ENCODE data around the gene PGAP6. TPM values are rescaled to one million over a fixed set of nuclear protein-coding genes. Genes with fewer than 3 reads are reported as not detected.
"Not testable (repeated sequence)": the region's sequence is repeated elsewhere in the genome, so short reads cannot be mapped to it uniquely, and the experiment has no call there.

The PGAP6 gene
- total RNA-seq, 1 donor from 2014 or later, result 55.8 TPM

DNA sequence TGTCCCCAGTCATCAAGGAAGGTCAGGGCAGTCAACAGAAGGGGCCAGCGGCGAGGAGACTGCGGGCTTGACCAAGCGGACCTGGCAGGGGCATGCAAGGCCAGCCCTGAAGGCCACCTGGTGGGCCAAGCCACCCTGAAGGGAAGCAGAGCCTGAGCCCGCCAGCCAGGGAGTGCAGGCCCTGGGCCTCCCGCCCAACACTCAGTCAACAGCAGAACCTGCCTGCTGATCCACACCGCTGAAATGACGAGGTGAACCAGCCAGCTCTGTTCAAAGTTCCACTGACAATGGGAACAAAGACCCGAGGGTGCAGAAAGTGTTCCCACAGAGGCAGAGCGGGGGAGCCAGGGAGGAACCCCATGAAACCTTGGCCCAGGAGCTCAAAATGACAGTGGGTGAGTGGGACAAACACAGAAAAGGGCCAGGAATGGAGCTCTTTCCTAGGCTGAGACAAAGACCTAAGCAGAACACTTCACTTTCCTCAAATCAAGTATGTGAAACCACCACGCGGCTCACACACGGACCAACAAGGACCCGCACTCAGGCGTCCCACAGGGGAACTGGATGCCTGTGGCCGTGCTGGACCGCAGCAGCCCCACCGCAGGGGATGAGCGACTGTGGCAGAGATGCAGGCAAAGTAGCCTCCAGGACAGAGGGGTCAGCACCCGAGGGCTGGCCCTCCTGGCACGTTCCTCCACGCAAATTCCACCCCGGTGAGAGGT lies 41.2 kb downstream of the PGAP6 start:
- ATAC-seq (no peak), DNase-seq (no peak)
- TF ChIP-seq CTCF (IDR thresholded peaks at IDR 0.05), result no peak

GRCh38 chr16:339680-340079 lies 42.1 kb downstream of the PGAP6 start:
- H3K36me3 ChIP-seq, result peaks cover 8% of the 10 kb centered on the region
- no peak overlapping the region for H3K4me3 ChIP-seq
- no peaks in the 10 kb centered on the region for H3K9me3 ChIP-seq
- no peak overlapping the region for H3K27ac ChIP-seq
- H3K27me3 ChIP-seq (ENCODE audit: low read depth), result no peaks in the 10 kb centered on the region
- H3K4me1 ChIP-seq, result peaks cover 36% of the 10 kb centered on the region
- no peak for TF ChIP-seq CTCF (IDR thresholded peaks at IDR 0.05)
- intact Hi-C loops (cut with DNase I), result no loop called here
- DNase-seq (no peak), ATAC-seq (peak; percentile 47 to 54)

More for the DNA sequence above, 41.2 kb downstream of the PGAP6 start:
- no peak overlapping the region for H3K4me3 ChIP-seq
- H3K9me3 ChIP-seq, result no peaks in the 10 kb centered on the region
- H3K36me3 ChIP-seq, result peaks cover 17% of the 10 kb centered on the region
- H3K4me1 ChIP-seq, result peaks cover 36% of the 10 kb centered on the region
- intact Hi-C loops (cut with DNase I), result no loop called here
- H3K27me3 ChIP-seq (ENCODE audit: low read depth), result no peaks in the 10 kb centered on the region
- no peak overlapping the region for H3K27ac ChIP-seq

- Histone ChIP-seq H3K27me3 (ENCODE audit: low read depth) (no peaks in the 10 kb centered on the region), H3K36me3 (peaks cover 8% of the 10 kb centered on the region), H3K27ac (no peak overlapping the region), H3K4me1 (peaks cover 36% of the 10 kb centered on the region), H3K4me3 (no peak overlapping the region), H3K9me3 (no peaks in the 10 kb centered on the region)
- peak; percentile 26 to 55 for ATAC-seq
- no peak for TF ChIP-seq CTCF (IDR thresholded peaks at IDR 0.05)
- intact Hi-C loops (cut with DNase I), result no loop called here
- no peak for DNase-seq
Observed at GRCh38 chr16:337975-338575, 43.7 kb downstream of the PGAP6 start.

GRCh38 chr16:337437-337836 lies 44.3 kb downstream of the PGAP6 start:
- no peak for ATAC-seq

DNA sequence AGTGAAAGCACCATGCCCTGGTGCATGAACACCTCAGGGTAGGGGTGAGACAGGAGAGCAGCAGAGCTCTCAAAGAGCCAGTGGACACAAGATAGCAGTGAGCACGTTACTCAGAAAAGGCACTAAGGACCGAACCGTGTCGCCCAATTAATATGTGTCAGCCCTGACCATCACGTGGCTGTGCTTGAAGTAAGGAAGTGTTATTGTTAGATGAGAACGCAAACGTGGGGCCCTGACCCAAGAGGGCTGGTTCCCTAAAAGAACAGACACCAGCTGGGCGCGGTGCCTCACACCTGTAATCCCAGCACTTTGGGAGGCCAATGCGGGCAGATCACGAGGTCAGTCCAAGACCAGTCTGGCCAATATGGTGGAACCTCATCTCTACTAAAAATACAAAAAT lies 45.5 kb downstream of the PGAP6 start:
- peak in 1 of 2 donors; percentile 33 for ATAC-seq
- Histone ChIP-seq H3K27ac (no peak overlapping the region), H3K4me3 (no peak overlapping the region), H3K9me3 (no peaks in the 10 kb centered on the region), H3K27me3 (ENCODE audit: low read depth) (no peaks in the 10 kb centered on the region), H3K4me1 (peaks cover 36% of the 10 kb centered on the region), H3K36me3 (no peaks in the 10 kb centered on the region)
- TF ChIP-seq CTCF (IDR thresholded peaks at IDR 0.05), result no peak
- intact Hi-C loops (cut with DNase I), result no loop called here
- peak; percentile 70 for DNase-seq

More at GRCh38 chr16:337437-337836, 44.3 kb downstream of the PGAP6 start:
- no peak overlapping the region for H3K4me3 ChIP-seq
- TF ChIP-seq CTCF (IDR thresholded peaks at IDR 0.05), result no peak
- no peak overlapping the region for H3K27ac ChIP-seq
- peaks cover 3% of the 10 kb centered on the region for H3K36me3 ChIP-seq
- H3K9me3 ChIP-seq, result no peaks in the 10 kb centered on the region
- intact Hi-C loops (cut with DNase I), result no loop called here
- no peaks in the 10 kb centered on the region for H3K27me3 ChIP-seq (ENCODE audit: low read depth)
- peaks cover 36% of the 10 kb centered on the region for H3K4me1 ChIP-seq
- no peak for DNase-seq

DNA sequence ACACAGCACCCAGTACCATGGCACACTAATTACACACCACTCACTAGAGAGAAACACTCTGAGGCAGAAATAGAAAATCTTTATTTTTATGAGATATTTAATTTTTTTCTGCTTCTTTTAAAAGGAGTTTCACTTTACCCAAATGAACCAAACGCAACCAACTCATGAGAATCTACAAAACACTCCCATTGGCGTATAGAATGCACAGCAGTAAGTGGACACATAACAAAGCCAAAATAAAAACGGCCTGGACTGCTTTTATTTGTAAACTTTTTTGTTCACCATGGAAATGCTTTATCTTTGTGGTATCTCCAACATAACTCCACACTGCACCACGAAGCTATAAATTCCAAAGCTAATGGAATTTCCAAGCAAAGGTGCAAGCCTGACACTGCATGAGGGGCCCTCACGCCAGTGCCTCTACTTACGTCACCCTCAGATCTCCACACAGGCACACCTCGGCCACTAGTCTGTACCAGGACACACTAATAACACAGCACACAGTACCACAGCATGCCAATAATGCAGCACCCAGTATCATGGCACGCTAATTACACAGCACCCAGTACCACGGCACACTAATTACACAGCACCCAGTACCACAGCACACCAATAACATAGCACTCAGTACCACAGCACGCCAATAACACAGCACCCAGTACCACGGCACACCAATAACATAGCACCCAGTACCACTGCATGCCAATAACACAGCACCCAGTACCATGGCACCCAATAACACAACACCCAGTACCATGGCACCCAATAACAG lies 46.7 kb downstream of the PGAP6 start:
- DNase-seq; H3K36me3 ChIP-seq; H3K4me3 ChIP-seq; intact Hi-C loops (cut with DNase I); H3K9me3 ChIP-seq; ATAC-seq; H3K27me3 ChIP-seq (ENCODE audit: low read depth); H3K27ac ChIP-seq: not testable (repeated sequence)
- H3K4me1 ChIP-seq, result peaks cover 37% of the 10 kb centered on the region

DNA sequence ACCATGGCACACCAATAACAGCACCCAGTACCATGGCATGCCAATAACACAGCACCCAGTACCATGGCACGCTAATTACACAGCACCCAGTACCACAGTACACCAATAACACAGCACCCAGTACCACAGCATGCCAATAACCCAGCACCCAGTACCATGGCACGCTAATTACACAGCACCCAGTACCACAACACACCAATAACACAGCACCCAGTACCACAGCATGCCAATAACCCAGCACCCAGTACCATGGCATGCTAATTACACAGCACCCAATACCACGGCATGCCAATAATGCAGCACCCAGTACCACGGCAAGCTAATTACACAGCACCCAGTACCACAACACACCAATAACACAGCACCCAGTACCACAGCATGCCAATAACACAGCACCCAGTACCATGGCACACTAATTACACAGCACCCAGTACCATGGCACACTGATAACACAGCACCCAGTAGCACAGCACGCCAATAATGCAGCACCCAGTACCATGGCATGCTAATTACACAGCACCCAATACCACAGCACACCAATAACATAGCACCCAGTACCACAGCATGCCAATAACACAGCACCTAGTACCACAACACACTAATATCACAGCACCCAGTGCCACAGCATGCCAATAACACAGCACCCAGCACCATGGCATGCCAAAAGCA lies 47.5 kb downstream of the PGAP6 start:
- H3K4me1 ChIP-seq, result peaks cover 29% of the 10 kb centered on the region
- intact Hi-C loops (cut with DNase I); H3K4me3 ChIP-seq; H3K36me3 ChIP-seq; H3K9me3 ChIP-seq; H3K27ac ChIP-seq; DNase-seq; ATAC-seq; H3K27me3 ChIP-seq (ENCODE audit: low read depth): not testable (repeated sequence)

All from lower lobe of right lung (tissue), 2 donors.